Caco-2 (cell line): ENCODE data around the gene UBQLNL. TPM values are rescaled to one million over a fixed set of nuclear protein-coding genes. Genes with fewer than 3 reads are reported as not detected.

Source experiments
- BruUV-seq: library from RNA; stranded (reverse); fragments of 400-500 nt; replicated peaks from 2 replicates; lab custom pipeline; 2021; lab: Mats Ljungman, UMichigan
- CTCF ChIA-PET: fragments of 300-600 bp; sonication (Branson Sonifier 250); formaldehyde crosslinking; loops from one replicate; lab custom pipeline; 2022; ENCODE audit warnings: antibody characterized with exemption; lab: Charles Lee
- POLR2A ChIA-PET: fragments of 300-600 bp; sonication (Branson Sonifier 250); formaldehyde crosslinking; loops from one replicate; lab custom pipeline; 2022; ENCODE audit warnings: antibody characterized with exemption; lab: Charles Lee
- DNase-seq, 2 experiments: peaks; one replicate each; pipeline versions ENCODE4 v3.0.0 to v3.0.0-alpha.2; 2020 to 2022
- H3K27me3 ChIP-seq: replicated peaks from 2 replicates; pipeline ENCODE4 v1.6.0; 2011; ENCODE audit warnings: low read length; ENCODE audit not compliant: control insufficient read depth, insufficient read depth
- H3K36me3 ChIP-seq: 2 replicates; pipeline ENCODE4 v1.5.1; 2011; ENCODE audit warnings: low read length; ENCODE audit not compliant: control insufficient read depth, insufficient read depth
- H3K4me1 ChIP-seq: fragments of 250-450 bp; sonication (Bioruptor Pico); 2 replicates; pipeline ENCODE4 v1.5.1; 2020; ENCODE audit warnings: mild to moderate bottlenecking
- H3K4me3 ChIP-seq: 2 replicates; pipeline ENCODE4 v1.5.1; 2011; ENCODE audit warnings: low read depth, mild to moderate bottlenecking, control low read depth, low read length
- H3K9me3 ChIP-seq: fragments of 250-450 bp; sonication (Bioruptor Pico); 2 replicates; pipeline ENCODE4 v1.5.1; 2020; ENCODE audit warnings: mild to moderate bottlenecking, moderate library complexity
- H3K27ac Mint-ChIP-seq: one replicate; pipeline ENCODE4 v1.8.0; 2022; ENCODE audit warnings: mixed read lengths; ENCODE audit not compliant: unreplicated experiment
- H3K27me3 Mint-ChIP-seq: one replicate; pipeline ENCODE4 v1.8.0; 2022; ENCODE audit warnings: mixed read lengths; ENCODE audit not compliant: insufficient read depth, unreplicated experiment
- H3K36me3 Mint-ChIP-seq: one replicate; pipeline ENCODE4 v1.8.0; 2022; ENCODE audit warnings: mild to moderate bottlenecking, mixed read lengths; ENCODE audit not compliant: insufficient read depth, unreplicated experiment
- H3K4me1 Mint-ChIP-seq: one replicate; pipeline ENCODE4 v1.8.0; 2022; ENCODE audit warnings: low read depth, mixed read lengths; ENCODE audit not compliant: unreplicated experiment
- H3K4me3 Mint-ChIP-seq: one replicate; pipeline ENCODE4 v1.8.0; 2022; ENCODE audit warnings: mild to moderate bottlenecking, moderate library complexity, mixed read lengths; ENCODE audit not compliant: unreplicated experiment
- H3K9me3 Mint-ChIP-seq: one replicate; pipeline ENCODE4 v1.8.0; 2022; ENCODE audit warnings: mixed read lengths; ENCODE audit not compliant: unreplicated experiment
- intact Hi-C: fragments of 100-400 bp; cut with micrococcal nuclease; formaldehyde crosslinking; loops from one replicate; pipeline ENCODE4 v1.10.0; 2022; ENCODE audit not compliant: unreplicated experiment
- total RNA-seq: library from RNA; stranded (reverse); gene quantifications from 2 replicates; pipeline ENCODE4 v1.2.3, GENCODE V29; 2022
- TF ChIP-seq, protein P1 (sequence below), 2 experiments: fragments of 200-600 bp in 1 of 2; IDR thresholded peaks; 1 replicate in 1 of 2; 2 replicates in 1 of 2; pipeline versions ENCODE4 v1.5.1 to v1.8.0; 2011 to 2022; ENCODE audit warnings: antibody characterized with exemption in 1 of 2, control low read depth in 1 of 2, inconsistent platforms in 1 of 2, low read depth in 1 of 2, low read length in 1 of 2, mild to moderate bottlenecking in 1 of 2, moderate library complexity in 1 of 2; ENCODE audit not compliant: insufficient read depth in 1 of 2, severe bottlenecking in 1 of 2, unreplicated experiment in 1 of 2

Gene UBQLNL
- total RNA-seq, 1 experiment from 2014 or later: not detected

- H3K4me3 Mint-ChIP-seq: no peak within 1 kb of the TSS
- H3K27ac Mint-ChIP-seq: no peak within 1 kb of the TSS
- Histone ChIP-seq H3K4me1 (no peaks in the 10 kb centered on the region), H3K4me3 (no peak within 1 kb of the TSS), H3K36me3 (no peaks in the 10 kb centered on the region), H3K27me3 (no peaks in the 10 kb centered on the region; the same call in 1 of the 2 replicates), H3K9me3 (no peaks in the 10 kb centered on the region)
- no peaks in the 10 kb centered on the region for H3K4me1 Mint-ChIP-seq
- TF ChIP-seq, protein P1, sequence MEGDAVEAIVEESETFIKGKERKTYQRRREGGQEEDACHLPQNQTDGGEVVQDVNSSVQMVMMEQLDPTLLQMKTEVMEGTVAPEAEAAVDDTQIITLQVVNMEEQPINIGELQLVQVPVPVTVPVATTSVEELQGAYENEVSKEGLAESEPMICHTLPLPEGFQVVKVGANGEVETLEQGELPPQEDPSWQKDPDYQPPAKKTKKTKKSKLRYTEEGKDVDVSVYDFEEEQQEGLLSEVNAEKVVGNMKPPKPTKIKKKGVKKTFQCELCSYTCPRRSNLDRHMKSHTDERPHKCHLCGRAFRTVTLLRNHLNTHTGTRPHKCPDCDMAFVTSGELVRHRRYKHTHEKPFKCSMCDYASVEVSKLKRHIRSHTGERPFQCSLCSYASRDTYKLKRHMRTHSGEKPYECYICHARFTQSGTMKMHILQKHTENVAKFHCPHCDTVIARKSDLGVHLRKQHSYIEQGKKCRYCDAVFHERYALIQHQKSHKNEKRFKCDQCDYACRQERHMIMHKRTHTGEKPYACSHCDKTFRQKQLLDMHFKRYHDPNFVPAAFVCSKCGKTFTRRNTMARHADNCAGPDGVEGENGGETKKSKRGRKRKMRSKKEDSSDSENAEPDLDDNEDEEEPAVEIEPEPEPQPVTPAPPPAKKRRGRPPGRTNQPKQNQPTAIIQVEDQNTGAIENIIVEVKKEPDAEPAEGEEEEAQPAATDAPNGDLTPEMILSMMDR (IDR thresholded peaks at IDR 0.05; ENCODE audit: insufficient read depth in 1 of 2, low read depth in 1 of 2, low read length in 1 of 2, severe bottlenecking in 1 of 2, unreplicated experiment in 1 of 2): no peak
- ChIA-PET CTCF (no interaction called here), POLR2A (no interaction called here)
- BruUV-seq: no TSS peak
- no peaks in the 10 kb centered on the region for H3K9me3 Mint-ChIP-seq
- H3K27me3 Mint-ChIP-seq: peaks cover 8% of the 10 kb centered on the region
- no peaks in the 10 kb centered on the region for H3K36me3 Mint-ChIP-seq
- intact Hi-C loops: no loop called here
- DNase-seq: no peak
Observed at GRCh38 chr11:5548440-5548839, 31.9 kb upstream of the UBQLNL start, which contains the start of gene OR52H1. OR52H1 (minus strand) TSS chr11:5548540; CDS start chr11:5545505, 3,035 bp downstream.

GRCh38 chr11:5547982-5548381, 31.5 kb upstream of the UBQLNL start:
- POLR2A ChIA-PET: no interaction called here
- no peak overlapping the region for H3K27ac Mint-ChIP-seq
- TF ChIP-seq, protein P1 (IDR thresholded peaks at IDR 0.05; ENCODE audit: insufficient read depth in 1 of 2, low read depth in 1 of 2, low read length in 1 of 2, severe bottlenecking in 1 of 2, unreplicated experiment in 1 of 2): no peak
- Histone ChIP-seq H3K27me3 (no peaks in the 10 kb centered on the region; the same call in 1 of the 2 replicates), H3K9me3 (no peaks in the 10 kb centered on the region), H3K4me1 (no peaks in the 10 kb centered on the region), H3K4me3 (no peak overlapping the region), H3K36me3 (no peaks in the 10 kb centered on the region)
- H3K4me1 Mint-ChIP-seq: no peaks in the 10 kb centered on the region
- peaks cover 8% of the 10 kb centered on the region for H3K27me3 Mint-ChIP-seq
- no TSS peak for BruUV-seq
- no peaks in the 10 kb centered on the region for H3K36me3 Mint-ChIP-seq
- no peak for DNase-seq
- intact Hi-C loops: no loop called here
- CTCF ChIA-PET: no interaction called here
- H3K4me3 Mint-ChIP-seq: no peak overlapping the region
- no peaks in the 10 kb centered on the region for H3K9me3 Mint-ChIP-seq

- H3K27ac Mint-ChIP-seq: no peak overlapping the region
- Histone ChIP-seq H3K9me3 (no peaks in the 10 kb centered on the region), H3K4me1 (no peaks in the 10 kb centered on the region), H3K36me3 (no peaks in the 10 kb centered on the region), H3K4me3 (no peak overlapping the region), H3K27me3 (no peaks in the 10 kb centered on the region; the same call in 1 of the 2 replicates)
- H3K4me1 Mint-ChIP-seq: no peaks in the 10 kb centered on the region
- no peak for DNase-seq
- TF ChIP-seq, protein P1 (IDR thresholded peaks at IDR 0.05; ENCODE audit: insufficient read depth in 1 of 2, low read depth in 1 of 2, low read length in 1 of 2, severe bottlenecking in 1 of 2, unreplicated experiment in 1 of 2): no peak
- H3K36me3 Mint-ChIP-seq: no peaks in the 10 kb centered on the region
- no peaks in the 10 kb centered on the region for H3K9me3 Mint-ChIP-seq
- intact Hi-C loops: no loop called here
- BruUV-seq: no TSS peak
- H3K27me3 Mint-ChIP-seq: no peaks in the 10 kb centered on the region
- POLR2A ChIA-PET: no interaction called here
- CTCF ChIA-PET: no interaction called here
- no peak overlapping the region for H3K4me3 Mint-ChIP-seq
Observed at GRCh38 chr11:5546457-5546856, 30.0 kb upstream of the UBQLNL start.
